Omental fat pad (tissue), 4 donors: Measurements from ENCODE around the gene CD6. TPM values are rescaled to one million over a fixed set of nuclear protein-coding genes. Genes with fewer than 3 reads are reported as not detected.
A peak's percentile ranks its signal among the peaks of the same experiment; 100 is the strongest.

Experiments
- ATAC-seq: fragments of 150-250 bp; one replicate; pipeline ENCODE4 v1.9.1; 2016; ENCODE audit warnings: mild to moderate bottlenecking, moderate library complexity; ENCODE audit not compliant: low FRiP score
- DNase-seq: peaks from one replicate; pipeline ENCODE4 v3.0.0-alpha.2; 2019; ENCODE audit warnings: low spot score
- total RNA-seq, 4 donors: library from RNA; depleted of rRNA; stranded (reverse); fragments of >200 nt; gene quantifications; one replicate each; pipeline ENCODE4 v1.1.0, GENCODE V29; 2016
- TF ChIP-seq, protein P1 (sequence below), 3 donors: fragments of 450-650 bp; IDR thresholded peaks; one replicate each; pipeline ENCODE4 v1.5.1; 2016 to 2017; ENCODE audit warnings: antibody characterized with exemption in 3 of 3, mild to moderate bottlenecking in 3 of 3, moderate library complexity in 2 of 3

Gene CD6
- total RNA-seq: 1 to 10 TPM in 3 of 4 donors, under 1 TPM in 1; 0.79 to 6.5 (median 2.2) TPM

DNA sequence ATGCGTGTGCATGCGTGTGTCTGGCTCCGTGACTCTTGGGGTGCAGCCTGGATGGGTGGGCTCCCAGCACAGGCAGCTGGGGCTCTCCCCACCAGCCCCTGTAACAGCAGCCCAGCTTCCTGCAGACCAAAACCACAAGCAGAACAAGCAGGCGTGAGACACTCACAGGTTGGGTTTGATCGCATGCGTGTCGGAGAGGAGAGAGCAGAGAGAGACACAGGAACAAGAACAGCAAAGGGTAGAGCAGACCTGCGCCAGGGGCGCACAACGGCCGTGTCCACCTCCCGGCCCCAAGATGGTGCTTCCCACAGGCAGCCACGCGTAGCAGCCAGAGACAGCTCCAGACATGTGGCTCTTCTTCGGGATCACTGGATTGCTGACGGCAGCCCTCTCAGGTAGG lies at the start of gene CD6:
CD6 (plus strand) TSS at position 161 of the 400 bp plus-strand sequence; CDS start at position 347, 186 bp downstream.
- ATAC-seq: no peak
- DNase-seq: no peak
- TF ChIP-seq, protein P1, sequence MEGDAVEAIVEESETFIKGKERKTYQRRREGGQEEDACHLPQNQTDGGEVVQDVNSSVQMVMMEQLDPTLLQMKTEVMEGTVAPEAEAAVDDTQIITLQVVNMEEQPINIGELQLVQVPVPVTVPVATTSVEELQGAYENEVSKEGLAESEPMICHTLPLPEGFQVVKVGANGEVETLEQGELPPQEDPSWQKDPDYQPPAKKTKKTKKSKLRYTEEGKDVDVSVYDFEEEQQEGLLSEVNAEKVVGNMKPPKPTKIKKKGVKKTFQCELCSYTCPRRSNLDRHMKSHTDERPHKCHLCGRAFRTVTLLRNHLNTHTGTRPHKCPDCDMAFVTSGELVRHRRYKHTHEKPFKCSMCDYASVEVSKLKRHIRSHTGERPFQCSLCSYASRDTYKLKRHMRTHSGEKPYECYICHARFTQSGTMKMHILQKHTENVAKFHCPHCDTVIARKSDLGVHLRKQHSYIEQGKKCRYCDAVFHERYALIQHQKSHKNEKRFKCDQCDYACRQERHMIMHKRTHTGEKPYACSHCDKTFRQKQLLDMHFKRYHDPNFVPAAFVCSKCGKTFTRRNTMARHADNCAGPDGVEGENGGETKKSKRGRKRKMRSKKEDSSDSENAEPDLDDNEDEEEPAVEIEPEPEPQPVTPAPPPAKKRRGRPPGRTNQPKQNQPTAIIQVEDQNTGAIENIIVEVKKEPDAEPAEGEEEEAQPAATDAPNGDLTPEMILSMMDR (IDR thresholded peaks at IDR 0.05): no peak

- DNase-seq (no peak), ATAC-seq (no peak)
- TF ChIP-seq, protein P1 (IDR thresholded peaks at IDR 0.05): no peak
Observed at GRCh38 chr11:60921777-60922335, 49.6 kb upstream of the CD6 start.

- ATAC-seq (no peak), DNase-seq (no peak)
- TF ChIP-seq, protein P1 (IDR thresholded peaks at IDR 0.05): no peak
Observed at GRCh38 chr11:60922906-60923305, 48.6 kb upstream of the CD6 start.

DNA sequence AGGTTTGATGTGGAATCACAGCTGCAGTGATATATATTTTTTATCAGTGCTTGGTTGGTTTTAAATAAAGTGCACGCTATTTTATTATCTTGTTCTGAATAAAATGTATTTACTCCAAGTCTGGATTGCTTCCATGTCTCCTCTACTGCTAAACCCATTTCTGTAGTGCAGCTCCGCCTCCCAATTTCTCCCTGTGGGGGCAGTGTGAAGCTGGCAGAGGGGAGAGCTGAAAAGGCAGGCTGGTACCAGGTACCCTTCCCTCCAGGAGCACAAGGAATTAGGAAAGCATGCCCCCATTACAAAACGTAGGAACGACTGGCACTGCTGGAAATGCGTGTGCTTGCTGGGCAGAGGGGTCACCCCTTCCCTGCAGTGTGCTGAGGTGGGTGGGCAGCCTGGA lies 48.2 kb upstream of the CD6 start:
- TF ChIP-seq, protein P1 (IDR thresholded peaks at IDR 0.05): no peak

DNA sequence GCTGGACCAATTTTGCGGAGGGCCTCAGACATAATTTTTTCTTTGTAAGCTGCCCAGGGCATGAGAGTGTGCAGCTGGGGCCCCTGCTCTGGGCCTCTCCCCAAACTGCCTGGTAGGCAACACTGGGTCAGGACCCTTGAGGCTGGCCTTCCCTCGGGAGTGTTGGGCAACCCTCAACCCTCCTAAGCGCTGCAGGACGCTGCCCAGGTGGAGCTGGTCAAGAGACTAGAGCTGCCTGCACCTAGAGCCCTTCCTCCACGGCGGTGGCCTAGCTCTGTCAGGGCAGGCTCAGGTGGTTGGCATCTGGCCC lies 47.7 kb upstream of the CD6 start:
- ATAC-seq: peak; percentile 13
- TF ChIP-seq, protein P1 (IDR thresholded peaks at IDR 0.05): no peak

More for the DNA sequence above, 48.2 kb upstream of the CD6 start:
- DNase-seq: no peak
- ATAC-seq: no peak

DNA sequence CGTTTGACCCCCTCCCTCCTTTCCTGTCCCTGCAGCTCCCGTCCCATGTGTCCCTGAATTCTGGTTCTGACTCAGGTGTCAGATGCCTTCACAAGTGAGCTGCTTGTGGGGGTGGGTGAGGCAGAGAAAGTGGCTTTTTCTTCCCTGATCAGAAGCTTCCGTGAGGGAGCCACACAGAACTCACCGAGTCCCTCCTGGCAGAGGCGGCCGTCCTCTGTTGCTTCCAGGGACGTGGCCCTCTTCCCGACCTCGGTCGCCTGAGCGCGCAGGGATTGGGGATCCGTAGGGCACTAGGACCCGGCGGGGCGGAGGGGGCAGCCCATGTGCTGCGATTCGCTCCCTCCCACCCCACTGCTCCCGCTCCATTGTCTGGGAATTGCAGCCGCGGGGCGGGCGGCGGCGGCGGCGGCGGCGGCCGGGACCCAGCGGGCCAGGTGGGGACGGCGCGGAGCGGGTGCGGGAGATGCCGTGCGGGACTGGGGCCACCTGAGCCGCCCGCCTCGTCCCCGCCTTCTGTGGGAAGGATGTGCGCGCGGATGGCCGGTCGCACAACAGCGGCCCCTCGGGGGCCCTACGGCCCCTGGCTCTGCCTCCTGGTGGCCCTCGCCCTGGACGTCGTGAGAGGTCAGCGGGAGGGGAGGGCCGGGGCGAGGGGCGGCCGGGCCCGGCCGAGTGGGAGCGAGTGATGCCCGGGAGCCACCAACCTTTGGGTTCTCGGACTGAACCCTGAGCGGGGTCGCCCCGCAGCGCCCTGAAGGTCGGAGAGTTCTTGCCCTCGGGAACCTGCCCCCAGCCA lies 47.2 kb upstream of the CD6 start, which contains the start of gene TMEM132A:
TMEM132A (plus strand) TSS at position 351 of the 796 bp plus-strand sequence; CDS start at position 525, 174 bp downstream.
- no peak for DNase-seq
- TF ChIP-seq, protein P1 (IDR thresholded peaks at IDR 0.05): no peak
- peak; percentile 52 for ATAC-seq

More for the DNA sequence above, 47.7 kb upstream of the CD6 start:
- DNase-seq: no peak
